Kidney epithelial cell (primary cell): ENCODE results near the gene RACGAP1. TPM values are rescaled to one million over a fixed set of nuclear protein-coding genes. Genes with fewer than 3 reads are reported as not detected.

Experiments used
- DNase-seq: peaks from one replicate; pipeline ENCODE4 v3.0.0-alpha.2; 2010; ENCODE audit warnings: low read depth
- H3K27me3 ChIP-seq: 2 replicates; pipeline ENCODE4 v1.6.0; 2011; ENCODE audit warnings: low read length; ENCODE audit not compliant: control insufficient read depth, insufficient read depth
- H3K36me3 ChIP-seq: 2 replicates; pipeline ENCODE4 v1.5.1; 2011; ENCODE audit warnings: low read length; ENCODE audit not compliant: control insufficient read depth, insufficient read depth
- H3K4me3 ChIP-seq: 2 replicates; pipeline ENCODE4 v1.5.1; 2011; ENCODE audit warnings: low read depth, mild to moderate bottlenecking, control low read depth, low read length
- CTCF ChIP-seq: IDR thresholded peaks from 2 replicates; pipeline ENCODE4 v1.5.1; 2011; ENCODE audit warnings: mild to moderate bottlenecking, moderate library complexity, low read length, control low read depth, inconsistent platforms; ENCODE audit not compliant: insufficient read depth, poor library complexity, severe bottlenecking
- total RNA-seq: library from RNA; depleted of rRNA; stranded (reverse); fragments of >200 nt; gene quantifications from 2 replicates; pipeline ENCODE4 v1.2.3, GENCODE V29; 2015

Gene RACGAP1
- total RNA-seq, 1 donor from 2014 or later: 12.1 TPM

GRCh38 chr12:49950273-49951251, 74.7 kb downstream of the RACGAP1 start, which contains the start of gene AQP2:
Gene AQP2 (plus strand): TSS chr12:49950737. CDS start chr12:49950831, 94 bp downstream.
- Histone ChIP-seq H3K27me3 (peaks cover 10% of the 10 kb centered on the region), H3K36me3 (no peaks in the 10 kb centered on the region), H3K4me3 (no peak within 1 kb of the TSS)
- no peak for TF ChIP-seq CTCF
- DNase-seq: no peak

- DNase-seq: no peak
Measured at GRCh38 chr12:49949866-49950265, 75.4 kb downstream of the RACGAP1 start.

GRCh38 chr12:49948866-49949845, 76.1 kb downstream of the RACGAP1 start:
- DNase-seq: no peak
- Histone ChIP-seq H3K4me3 (no peak overlapping the region), H3K27me3 (peaks cover 5% of the 10 kb centered on the region), H3K36me3 (no peaks in the 10 kb centered on the region)
- no peak for TF ChIP-seq CTCF

More at GRCh38 chr12:49949866-49950265, 75.4 kb downstream of the RACGAP1 start:
- Histone ChIP-seq H3K27me3 (peaks cover 8% of the 10 kb centered on the region), H3K4me3 (no peak overlapping the region), H3K36me3 (no peaks in the 10 kb centered on the region)
- TF ChIP-seq CTCF: no peak

GRCh38 chr12:49947593-49948226, 77.6 kb downstream of the RACGAP1 start:
- TF ChIP-seq CTCF: no peak

GRCh38 chr12:49946497-49946896, 78.8 kb downstream of the RACGAP1 start:
- TF ChIP-seq CTCF: no peak
- no peak for DNase-seq
- no peaks in the 10 kb centered on the region for H3K27me3 ChIP-seq
- H3K4me3 ChIP-seq: no peak overlapping the region
- H3K36me3 ChIP-seq: no peaks in the 10 kb centered on the region

More at GRCh38 chr12:49947593-49948226, 77.6 kb downstream of the RACGAP1 start:
- DNase-seq: no peak
- H3K36me3 ChIP-seq: no peaks in the 10 kb centered on the region
- H3K27me3 ChIP-seq: no peaks in the 10 kb centered on the region
- no peak overlapping the region for H3K4me3 ChIP-seq
